A204.1 (cell line): ENCODE results near the gene UBL3.
A peak's percentile ranks its signal among the peaks of the same experiment; 100 is the strongest.

ENCODE experiments used
- FAIRE-seq: peaks from 2 replicates; lab custom pipeline; 2012; peaks lifted over from hg19 to GRCh38; lab: Jason Lieb, UNC

Gene UBL3

GRCh38 chr13:29856426-29856825 is 6.0 kb upstream of the UBL3 start:
- FAIRE-seq: no peak

GRCh38 chr13:29855784-29856183 is 5.4 kb upstream of the UBL3 start:
- no peak for FAIRE-seq

DNA sequence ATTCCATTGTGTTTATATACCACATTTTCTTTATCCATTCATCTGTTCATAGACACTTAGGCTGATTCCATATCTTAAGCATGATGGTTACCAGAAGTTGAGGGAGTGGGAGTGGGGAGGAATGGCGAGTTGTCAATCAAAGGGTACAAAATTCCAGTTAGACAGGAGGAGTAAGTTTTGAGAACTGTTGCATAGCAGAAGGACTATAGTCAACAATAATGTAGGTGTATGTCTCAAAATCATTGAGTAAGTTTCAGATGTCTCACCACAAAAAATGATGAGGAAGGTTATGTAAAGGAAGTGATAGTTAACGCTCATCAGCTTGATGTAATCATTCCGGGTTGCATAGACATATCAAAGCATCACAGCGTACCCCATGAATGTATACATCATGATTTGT is 4.6 kb upstream of the UBL3 start:
- no peak for FAIRE-seq

- FAIRE-seq: no peak
These were observed 2.7 kb upstream of the UBL3 start for GRCh38 chr13:29853131-29853530.

DNA sequence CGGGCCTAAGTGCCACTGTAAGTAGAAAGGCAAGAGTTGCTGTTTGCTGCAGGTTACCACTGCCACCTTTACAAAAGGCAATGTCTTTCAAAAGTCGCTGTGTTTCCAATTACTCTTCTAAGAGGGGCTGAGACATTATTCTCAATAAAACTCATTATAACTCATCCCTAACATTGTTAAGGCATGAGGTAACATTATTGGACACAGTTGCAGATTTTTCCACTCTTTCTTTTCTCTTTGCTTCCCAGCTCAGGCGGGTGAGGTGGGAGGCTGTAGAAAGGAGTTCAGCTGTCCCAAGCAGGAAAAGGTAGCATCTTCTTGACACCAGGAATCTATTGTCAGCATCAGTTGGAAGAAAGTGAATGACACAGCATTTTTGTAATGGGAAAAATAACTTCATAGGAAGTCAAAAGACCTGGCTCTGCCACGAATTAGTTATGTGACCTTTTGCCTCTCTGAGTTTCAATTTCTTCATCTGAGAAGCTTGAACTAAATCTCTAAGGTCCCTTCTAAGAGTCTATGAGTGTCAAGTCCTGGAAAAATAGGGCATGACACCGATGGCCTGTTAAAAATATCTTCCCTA is 2.1 kb upstream of the UBL3 start:
- FAIRE-seq: no peak

DNA sequence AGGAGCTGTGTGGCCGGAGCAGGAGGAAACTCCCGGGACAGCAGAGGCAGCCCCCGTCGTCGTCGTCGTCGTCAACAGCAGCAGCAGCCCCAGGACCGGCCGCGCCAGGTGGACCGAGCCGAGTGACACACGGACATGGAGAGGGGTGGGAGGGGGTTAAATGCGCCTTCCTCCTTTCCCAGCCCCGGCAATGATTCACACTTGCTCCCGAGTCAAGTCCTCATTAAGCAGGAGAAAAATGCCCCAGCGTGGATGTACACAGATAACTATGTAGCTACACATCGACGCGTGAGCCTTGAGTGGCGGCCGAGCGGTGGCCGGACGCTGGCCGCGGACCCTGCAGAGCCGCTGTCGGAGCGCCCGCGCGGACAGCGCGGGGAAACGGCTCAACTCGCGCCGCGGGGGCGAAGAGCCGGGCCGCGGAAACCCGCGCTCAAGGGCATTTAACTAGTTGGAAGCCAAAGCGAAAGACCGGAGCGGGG is 645 bp downstream of the UBL3 start:
- FAIRE-seq: no peak

- no peak for FAIRE-seq
These were observed 1.3 kb downstream of the UBL3 start for GRCh38 chr13:29849071-29849631.

DNA sequence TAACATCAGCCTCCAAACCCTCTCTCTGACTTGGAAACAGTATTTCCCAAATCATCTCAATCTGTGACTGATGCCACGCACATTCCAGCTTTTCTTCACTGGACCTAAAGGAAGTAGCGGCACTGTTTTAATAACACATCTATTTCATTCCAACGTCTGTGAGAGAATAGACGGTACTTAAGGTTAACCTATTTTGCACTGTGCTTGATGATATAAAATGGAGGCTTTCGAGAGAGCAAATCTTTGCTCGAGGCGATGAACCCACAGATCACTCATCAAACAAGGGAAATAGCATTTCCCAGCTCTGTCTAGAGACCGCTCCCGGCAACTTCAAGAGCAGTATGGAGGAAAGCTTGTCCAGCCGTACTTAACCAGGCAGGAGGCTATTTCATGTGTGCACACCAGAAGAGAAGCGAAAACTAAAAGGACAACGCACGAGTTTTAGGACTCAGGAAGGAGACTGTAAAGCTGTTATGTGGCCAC is 2.9 kb downstream of the UBL3 start:
- no peak for FAIRE-seq

DNA sequence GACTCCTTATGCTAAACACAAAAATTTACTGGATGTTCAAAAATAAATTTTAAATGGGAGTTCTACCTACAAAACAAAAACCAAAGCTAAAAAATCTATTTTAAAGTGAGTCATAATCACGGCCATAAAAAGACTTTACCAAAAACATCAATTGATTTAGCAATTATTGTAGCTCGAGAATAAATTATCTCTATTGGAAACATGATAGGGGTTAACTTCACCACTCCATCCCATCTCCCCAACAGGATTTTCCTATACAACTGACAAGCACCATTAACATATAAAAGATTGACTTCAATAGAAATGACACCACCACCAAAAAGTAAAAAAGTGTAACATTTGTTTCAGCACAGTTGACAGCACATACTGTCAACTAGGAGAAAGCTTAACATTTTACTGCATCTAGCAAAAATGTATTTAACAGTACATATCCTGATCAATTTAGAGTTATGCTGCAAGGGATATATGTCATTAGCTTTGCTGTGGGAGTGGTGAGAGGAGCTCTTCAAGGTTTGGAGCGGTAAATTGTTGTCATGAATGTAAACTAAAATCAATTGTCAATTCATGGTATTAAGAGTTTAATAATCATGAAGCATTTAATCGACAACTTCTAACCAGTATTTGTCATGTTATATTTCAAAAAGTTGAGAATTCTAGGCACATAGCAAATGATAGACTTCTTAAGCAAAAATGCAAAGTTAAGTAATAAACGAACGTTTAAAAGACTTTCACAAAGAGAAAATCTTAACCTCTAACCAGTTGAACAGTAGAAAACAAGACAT is 3.8 kb downstream of the UBL3 start:
- FAIRE-seq: no peak

GRCh38 chr13:29845440-29846056 is 4.9 kb downstream of the UBL3 start:
- peak; percentile 96 for FAIRE-seq

- no peak for FAIRE-seq
These were observed 6.0 kb downstream of the UBL3 start for GRCh38 chr13:29844441-29844840.

DNA sequence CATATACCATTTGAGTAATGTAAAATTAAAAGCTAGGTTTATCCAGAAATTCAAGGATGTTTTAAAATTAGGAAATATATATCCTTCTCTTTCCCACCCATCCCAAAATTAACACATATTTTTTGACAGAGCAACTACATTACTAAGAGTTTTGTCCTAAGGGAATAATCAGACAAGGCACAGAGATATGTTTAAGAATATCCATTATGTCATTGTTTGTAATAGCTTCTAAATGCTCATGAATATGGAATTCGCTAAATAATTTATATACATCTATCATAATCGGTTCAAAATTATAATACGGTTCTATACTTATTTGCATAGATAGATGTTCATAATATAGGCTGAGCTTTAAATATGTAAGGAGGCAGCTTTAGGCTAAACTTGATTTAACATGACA is 9.8 kb downstream of the UBL3 start:
- no peak for FAIRE-seq

GRCh38 chr13:29835280-29836061 is 14.9 kb downstream of the UBL3 start:
- FAIRE-seq: no peak

- no peak for FAIRE-seq
These were observed 17.6 kb downstream of the UBL3 start for GRCh38 chr13:29832761-29833298.

DNA sequence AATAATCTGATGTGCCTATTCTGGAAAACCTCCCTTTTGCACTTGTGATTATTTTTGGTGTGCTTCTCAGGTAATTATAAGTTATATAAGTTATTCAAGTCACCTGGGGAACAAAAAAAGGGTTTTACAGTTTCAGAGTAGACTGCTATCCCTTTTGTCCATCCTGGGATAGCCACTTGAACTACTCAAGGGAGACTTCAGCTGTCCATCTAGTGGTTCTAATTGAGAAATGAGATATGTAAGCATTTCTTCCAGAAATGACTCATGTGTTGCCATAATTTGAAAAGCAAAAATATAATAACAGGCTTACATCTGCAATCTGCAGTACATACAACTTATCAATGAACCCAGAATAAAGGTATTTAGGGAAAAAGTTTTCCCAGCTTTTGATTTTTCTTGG is 20.4 kb downstream of the UBL3 start:
- no peak for FAIRE-seq

DNA sequence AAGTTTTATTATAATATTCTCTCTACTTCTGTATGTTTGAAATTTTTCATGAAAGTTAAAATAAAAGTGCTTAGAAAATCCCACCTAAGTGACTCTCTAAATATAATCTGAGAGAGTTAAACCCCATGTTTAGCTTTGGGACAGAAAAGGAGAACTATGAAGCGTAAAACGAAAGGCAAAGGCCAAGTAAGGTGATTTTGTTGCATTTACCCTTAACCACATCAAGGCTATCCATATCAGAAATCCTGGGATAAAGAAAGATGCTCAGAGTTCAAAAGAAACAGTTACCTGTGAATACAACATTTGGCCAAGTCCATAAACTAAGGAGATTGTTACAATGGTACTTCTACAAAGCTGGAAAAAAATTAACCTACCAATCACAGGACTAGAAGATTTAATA is 31.3 kb downstream of the UBL3 start:
- no peak for FAIRE-seq

DNA sequence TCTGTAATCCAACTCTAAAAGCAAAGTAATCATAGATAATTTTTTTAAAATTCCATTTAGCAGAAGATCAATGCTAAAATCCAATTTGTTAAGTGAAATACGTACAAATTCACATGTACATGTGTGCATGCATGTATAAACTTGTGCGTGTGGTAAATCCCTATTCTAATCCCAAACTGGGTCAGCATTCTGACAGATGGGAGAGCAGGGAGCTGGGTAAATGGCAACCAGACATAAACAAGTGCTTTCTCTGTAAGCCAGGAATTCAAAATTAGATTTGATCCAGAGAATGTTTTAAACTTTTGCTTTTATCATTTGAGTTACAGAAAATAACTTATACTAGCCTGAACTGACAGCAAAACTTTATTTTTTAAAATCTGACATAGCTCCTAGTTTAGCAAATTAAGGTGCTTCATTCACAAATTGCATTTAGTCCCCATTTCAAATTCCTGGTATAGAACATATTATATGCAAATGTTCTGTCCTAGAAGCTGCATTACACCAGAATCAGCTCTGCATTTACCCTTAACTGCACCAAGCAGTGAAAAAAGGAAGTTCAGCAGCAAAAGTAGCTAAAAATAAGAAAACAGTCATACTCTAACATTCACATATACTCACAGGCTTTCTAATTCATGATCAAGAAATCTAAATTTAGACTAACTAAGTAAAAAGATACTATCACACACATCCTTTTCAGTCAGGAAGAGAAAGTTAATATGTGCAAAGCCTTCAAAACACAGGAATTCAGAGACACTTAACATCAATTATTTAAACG is 32.6 kb downstream of the UBL3 start:
- no peak for FAIRE-seq

DNA sequence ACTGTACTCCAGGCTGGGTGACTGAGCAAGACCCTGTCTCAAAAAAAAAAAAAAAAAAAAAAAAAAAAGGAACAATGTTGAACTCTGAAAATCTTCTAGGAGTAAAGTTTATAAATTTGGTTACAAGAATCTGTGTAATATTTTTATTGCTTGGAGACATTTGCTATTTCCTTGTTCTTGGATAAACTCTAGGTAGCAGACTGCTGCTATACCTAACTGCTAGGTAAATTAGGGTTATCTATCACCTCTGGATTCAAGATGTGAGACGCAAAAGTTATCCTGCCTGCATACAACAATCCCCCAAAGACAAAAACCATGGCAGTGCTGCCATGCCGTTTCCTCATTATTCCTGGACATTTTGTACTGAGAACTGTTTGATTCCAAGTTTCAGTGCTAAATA is 33.7 kb downstream of the UBL3 start:
- no peak for FAIRE-seq

DNA sequence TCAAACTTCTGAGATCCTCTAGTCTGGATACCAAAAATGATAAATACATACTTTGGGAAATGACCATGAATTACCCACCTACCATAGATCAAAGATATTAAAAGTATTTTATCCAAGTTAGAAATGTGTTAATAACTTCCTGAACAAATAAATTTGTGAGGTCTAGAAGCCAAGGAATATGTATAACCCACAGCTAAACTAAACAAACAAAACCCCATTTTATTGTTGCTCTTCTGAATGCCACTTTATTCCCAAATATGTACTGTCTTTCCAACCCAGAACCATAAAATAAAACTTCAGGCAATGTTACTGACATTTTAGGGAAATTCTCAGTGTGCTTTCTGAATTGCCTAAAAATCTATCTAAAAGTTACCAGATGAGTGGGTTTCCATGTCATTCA is 35.1 kb downstream of the UBL3 start:
- FAIRE-seq: no peak

- no peak for FAIRE-seq
These were observed 39.5 kb downstream of the UBL3 start for GRCh38 chr13:29810898-29811297.

DNA sequence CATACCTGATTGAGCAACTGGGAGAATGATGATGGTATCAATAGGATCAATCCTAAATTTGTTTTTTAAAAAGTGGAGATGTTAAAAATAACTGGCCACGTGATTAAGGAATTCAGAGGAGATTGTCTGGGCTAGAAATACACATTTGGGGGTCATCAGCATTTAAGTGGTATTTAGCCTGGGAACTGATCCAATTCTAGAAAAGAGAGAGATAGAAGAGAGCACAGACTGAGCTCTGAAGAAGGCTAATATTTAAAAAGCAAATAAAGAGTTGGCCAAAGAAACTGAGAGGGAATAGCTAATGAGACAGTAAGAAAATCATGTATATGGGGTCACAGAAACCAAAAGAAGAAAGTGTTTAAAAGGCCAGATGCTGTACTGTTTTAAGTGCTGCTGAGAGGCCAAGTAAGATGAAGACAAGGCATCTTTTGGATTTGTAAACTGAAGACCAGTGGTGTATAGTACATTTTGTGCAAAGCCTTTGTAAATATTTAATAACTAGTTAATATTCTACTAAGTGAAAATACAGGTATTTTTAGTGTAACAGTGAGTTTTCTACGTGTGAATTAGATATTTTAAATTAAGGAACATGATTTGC is 40.2 kb downstream of the UBL3 start:
- no peak for FAIRE-seq
